GM12878 (cell line): ENCODE measurements around the gene CLDN5.

Source experiments
- SP1 ChIP-seq: IDR thresholded peaks from one replicate; pipeline ENCODE4 v1.6.1; 2011; ENCODE audit warnings: low read depth, low read length
- SRF ChIP-seq, 2 experiments: IDR thresholded peaks; 2 replicates each; pipeline ENCODE4 v1.6.1; 2011; ENCODE audit warnings: low read depth in 2 of 2, low read length in 2 of 2, mild to moderate bottlenecking in 1 of 2, moderate library complexity in 1 of 2

- TF ChIP-seq SP1 (no peak), SRF (IDR thresholded peaks at IDR 0.05; ENCODE audit: low read depth in 2 of 2, low read length in 2 of 2) (no peak)
Observed at GRCh38 chr22:19513823-19514222, 10.4 kb downstream of the CLDN5 start.
